ENCODE measurements around the gene SMIM44. TPM values are rescaled to one million over a fixed set of nuclear protein-coding genes. Genes with fewer than 3 reads are reported as not detected.

SMIM44 gene
- polyA plus RNA-seq, 1 experiment, result not detected

DNA sequence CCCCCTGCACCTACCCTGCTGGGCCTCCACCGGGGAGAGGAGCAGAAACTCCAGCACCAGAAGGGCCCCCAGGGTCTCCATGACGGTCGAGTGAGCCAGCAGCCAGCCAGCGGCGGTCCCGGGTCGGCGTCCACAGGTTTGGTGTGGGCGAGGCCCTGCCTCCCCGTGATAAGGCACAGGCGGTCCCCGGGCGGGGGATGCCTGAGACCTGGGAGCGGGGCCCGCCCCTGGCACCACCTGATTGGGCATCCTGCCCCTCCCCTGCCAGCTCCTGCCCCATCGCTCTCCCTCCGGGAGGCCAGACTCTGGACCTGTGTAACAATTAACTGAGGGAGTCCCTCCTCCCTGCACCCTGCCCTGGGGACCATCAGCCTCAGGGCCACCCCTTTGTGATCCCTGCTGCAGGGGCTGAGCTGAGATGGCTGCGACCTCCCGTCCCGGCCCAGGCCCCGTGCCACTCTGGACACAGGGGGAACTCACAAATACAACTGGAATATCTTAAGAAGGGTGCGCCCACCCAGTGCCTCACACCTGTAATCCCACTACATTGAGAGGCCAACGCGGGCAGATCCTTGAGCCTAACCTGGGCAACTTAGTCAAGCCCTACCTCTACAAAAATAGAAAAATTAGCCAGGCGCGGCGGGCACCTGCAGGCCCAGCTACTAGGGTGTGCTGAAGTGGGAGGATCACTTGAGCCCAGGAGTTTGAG lies 2.7 kb downstream of the SMIM44 start, which contains the start of gene SMIM24:
SMIM24 (minus strand) TSS at position 143 of the 709 bp plus-strand sequence; CDS start at position 81, 62 bp downstream.
- H3K4me3 ChIP-seq (ENCODE audit: low read depth, low read length), result no peak within 1 kb of the TSS
- no peak within 1 kb of the TSS for H3K27ac ChIP-seq (ENCODE audit: low read depth, low read length)
- peaks cover 5% of the 10 kb centered on the region; the same call in 1 of the 2 replicates for H3K9me3 ChIP-seq (ENCODE audit: control insufficient read depth, insufficient read depth, low read length)
- H3K27me3 ChIP-seq (ENCODE audit: control insufficient read depth, insufficient read depth, low read length), result peaks cover 21% of the 10 kb centered on the region
- DNase-seq (ENCODE audit: low read depth, low spot score), result no peak
- TF ChIP-seq, protein P1, sequence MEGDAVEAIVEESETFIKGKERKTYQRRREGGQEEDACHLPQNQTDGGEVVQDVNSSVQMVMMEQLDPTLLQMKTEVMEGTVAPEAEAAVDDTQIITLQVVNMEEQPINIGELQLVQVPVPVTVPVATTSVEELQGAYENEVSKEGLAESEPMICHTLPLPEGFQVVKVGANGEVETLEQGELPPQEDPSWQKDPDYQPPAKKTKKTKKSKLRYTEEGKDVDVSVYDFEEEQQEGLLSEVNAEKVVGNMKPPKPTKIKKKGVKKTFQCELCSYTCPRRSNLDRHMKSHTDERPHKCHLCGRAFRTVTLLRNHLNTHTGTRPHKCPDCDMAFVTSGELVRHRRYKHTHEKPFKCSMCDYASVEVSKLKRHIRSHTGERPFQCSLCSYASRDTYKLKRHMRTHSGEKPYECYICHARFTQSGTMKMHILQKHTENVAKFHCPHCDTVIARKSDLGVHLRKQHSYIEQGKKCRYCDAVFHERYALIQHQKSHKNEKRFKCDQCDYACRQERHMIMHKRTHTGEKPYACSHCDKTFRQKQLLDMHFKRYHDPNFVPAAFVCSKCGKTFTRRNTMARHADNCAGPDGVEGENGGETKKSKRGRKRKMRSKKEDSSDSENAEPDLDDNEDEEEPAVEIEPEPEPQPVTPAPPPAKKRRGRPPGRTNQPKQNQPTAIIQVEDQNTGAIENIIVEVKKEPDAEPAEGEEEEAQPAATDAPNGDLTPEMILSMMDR (IDR thresholded peaks at IDR 0.05; ENCODE audit: low read depth, low read length), result no peak
- ChIA-PET POLR2A (no interaction called here), CTCF (interaction anchor here (0.9 to 1.6 kb wide), 2 partner anchors 8 to 51 kb away, joined by 3 read pairs; no protein-coding TSS in a partner anchor)

DNA sequence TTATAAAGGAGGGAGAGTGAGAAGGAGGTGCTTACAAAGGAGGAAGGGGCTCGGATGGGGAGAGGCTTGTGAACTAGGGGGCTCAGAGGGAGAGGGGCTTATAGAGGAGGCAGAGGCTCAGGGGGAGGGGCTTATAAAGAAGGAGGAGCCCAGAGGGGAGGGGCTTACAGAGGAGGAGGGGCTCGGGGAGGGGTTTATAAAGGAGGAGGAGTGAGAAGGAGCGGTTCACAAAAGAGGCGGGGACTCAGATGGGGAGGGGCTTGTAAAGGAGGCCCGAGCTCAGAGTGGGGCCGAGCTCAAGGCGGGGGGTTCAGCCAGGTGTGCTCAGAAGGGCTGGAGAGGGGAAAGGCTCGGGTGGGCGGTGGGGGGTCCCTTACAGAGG lies 3.4 kb downstream of the SMIM44 start:
- ChIA-PET POLR2A (interaction anchor here (0.9 to 1.5 kb wide), 2 partner anchors 10 to 21 kb away, joined by 3 to 6 read pairs; no protein-coding TSS in a partner anchor), CTCF (interaction anchor here (0.8 to 1.6 kb wide), 3 partner anchors 10 to 175 kb away, joined by 3 to 7 read pairs (median 3); no protein-coding TSS in a partner anchor)
- no peak for DNase-seq (ENCODE audit: low read depth, low spot score)
- Histone ChIP-seq H3K9me3 (ENCODE audit: control insufficient read depth, insufficient read depth, low read length) (peaks cover 5% of the 10 kb centered on the region; the same call in 1 of the 2 replicates), H3K4me3 (ENCODE audit: low read depth, low read length) (no peak overlapping the region), H3K27ac (ENCODE audit: low read depth, low read length) (no peak overlapping the region), H3K27me3 (ENCODE audit: control insufficient read depth, insufficient read depth, low read length) (peaks cover 26% of the 10 kb centered on the region)
- TF ChIP-seq, protein P1 (IDR thresholded peaks at IDR 0.05; ENCODE audit: low read depth, low read length), result no peak

DNA sequence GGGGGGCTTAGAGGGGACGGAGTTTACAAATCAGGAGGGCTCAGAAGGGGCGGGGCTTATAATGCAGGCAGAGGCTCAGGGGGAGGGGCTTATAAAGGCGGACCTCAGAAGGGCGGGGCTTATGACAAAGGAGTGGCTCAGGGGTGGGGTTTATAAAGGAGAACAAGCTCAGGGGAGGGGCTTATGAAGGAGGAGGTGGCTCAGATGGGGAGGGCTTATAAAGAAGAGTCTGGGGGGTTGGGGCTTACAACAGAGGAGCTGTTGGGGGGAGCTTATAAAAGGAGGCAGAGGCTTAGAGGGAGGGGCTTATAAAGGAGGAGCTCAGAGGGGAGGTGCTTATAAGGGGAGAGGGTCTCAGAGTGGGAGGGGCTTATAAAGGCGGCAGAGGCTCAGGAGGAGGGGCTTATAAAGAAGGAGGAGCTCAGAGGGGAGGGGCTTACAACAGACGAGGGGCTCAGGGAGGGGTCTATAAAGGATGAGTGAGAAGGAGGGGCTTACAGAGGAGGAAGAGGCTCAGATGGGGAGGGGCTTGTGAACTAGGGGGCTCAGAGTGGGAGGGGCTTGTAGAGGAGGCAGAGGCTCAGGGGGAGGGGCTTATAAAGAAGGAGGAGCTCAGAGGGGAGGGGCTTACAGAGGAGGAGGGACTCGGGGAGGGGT lies 3.9 kb downstream of the SMIM44 start:
- TF ChIP-seq, protein P1 (IDR thresholded peaks at IDR 0.05; ENCODE audit: low read depth, low read length), result no peak
- Histone ChIP-seq H3K9me3 (ENCODE audit: control insufficient read depth, insufficient read depth, low read length) (peaks cover 5% of the 10 kb centered on the region; the same call in 1 of the 2 replicates), H3K4me3 (ENCODE audit: low read depth, low read length) (no peak overlapping the region), H3K27me3 (ENCODE audit: control insufficient read depth, insufficient read depth, low read length) (peaks cover 26% of the 10 kb centered on the region), H3K27ac (ENCODE audit: low read depth, low read length) (no peak overlapping the region)
- ChIA-PET CTCF (interaction anchor here (0.8 to 1.6 kb wide), 3 partner anchors 10 to 175 kb away, joined by 3 to 7 read pairs (median 3); no protein-coding TSS in a partner anchor), POLR2A (interaction anchor here (0.6 to 1.5 kb wide), 5 partner anchors 9 to 27 kb away, joined by 3 to 7 read pairs (median 3); partner anchors contain the start of gene FZR1)
- DNase-seq (ENCODE audit: low read depth, low spot score), result no peak

DNA sequence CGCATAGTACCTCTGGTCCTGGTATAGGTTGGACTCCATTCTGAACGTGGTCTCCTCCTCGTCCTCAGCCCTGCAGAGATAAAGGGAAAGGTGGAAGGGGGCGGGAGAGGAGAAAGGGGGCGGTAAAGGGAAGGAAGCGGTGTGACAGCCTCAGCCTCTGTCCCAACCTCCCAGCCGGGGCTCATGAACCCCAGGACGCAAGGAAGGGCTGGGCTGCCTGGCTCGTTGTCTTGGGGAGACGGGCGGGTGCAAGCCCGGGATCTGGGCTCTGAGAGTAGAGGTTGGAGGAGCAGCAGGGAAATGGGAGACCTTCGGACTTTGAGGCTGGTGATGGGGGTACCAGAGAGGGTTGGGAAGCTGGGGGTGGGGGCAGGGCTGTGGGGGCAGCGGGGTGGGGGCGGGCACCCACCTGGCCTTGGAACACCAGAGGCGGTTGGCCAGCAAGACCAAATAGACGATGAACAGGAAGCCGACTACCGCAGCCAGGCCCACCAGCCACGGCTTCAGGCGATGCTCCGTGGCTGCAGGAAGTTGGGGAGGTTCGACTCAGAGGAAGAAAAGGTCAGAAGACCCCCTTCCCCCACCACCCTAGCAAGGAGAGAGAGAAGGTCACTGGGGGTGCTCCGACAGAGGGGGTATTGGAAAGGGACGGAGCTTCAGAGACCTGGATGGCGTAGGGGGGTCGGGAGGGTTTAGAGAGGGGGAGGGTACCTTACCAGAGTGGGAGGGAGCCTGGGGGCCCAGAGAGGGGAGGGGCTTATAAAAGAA lies 4.6 kb downstream of the SMIM44 start:
- Histone ChIP-seq H3K27me3 (ENCODE audit: control insufficient read depth, insufficient read depth, low read length) (peaks cover 26% of the 10 kb centered on the region), H3K9me3 (ENCODE audit: control insufficient read depth, insufficient read depth, low read length) (peaks cover 5% of the 10 kb centered on the region; the same call in 1 of the 2 replicates), H3K27ac (ENCODE audit: low read depth, low read length) (no peak overlapping the region), H3K4me3 (ENCODE audit: low read depth, low read length) (no peak overlapping the region)
- DNase-seq (ENCODE audit: low read depth, low spot score), result no peak
- ChIA-PET POLR2A (interaction anchor here (0.6 to 1.5 kb wide), 4 partner anchors 9 to 28 kb away, joined by 3 to 7 read pairs (median 4); partner anchors contain the start of gene FZR1), CTCF (interaction anchor here (1.6 kb wide), 1 partner anchor 49 kb away, joined by 3 read pairs; no protein-coding TSS in a partner anchor)
- TF ChIP-seq, protein P1 (IDR thresholded peaks at IDR 0.05; ENCODE audit: low read depth, low read length), result no peak
